ENCODE data around the gene MAP3K12.
A peak's percentile ranks its signal among the peaks of the same experiment; 100 is the strongest.

Gene MAP3K12

DNA sequence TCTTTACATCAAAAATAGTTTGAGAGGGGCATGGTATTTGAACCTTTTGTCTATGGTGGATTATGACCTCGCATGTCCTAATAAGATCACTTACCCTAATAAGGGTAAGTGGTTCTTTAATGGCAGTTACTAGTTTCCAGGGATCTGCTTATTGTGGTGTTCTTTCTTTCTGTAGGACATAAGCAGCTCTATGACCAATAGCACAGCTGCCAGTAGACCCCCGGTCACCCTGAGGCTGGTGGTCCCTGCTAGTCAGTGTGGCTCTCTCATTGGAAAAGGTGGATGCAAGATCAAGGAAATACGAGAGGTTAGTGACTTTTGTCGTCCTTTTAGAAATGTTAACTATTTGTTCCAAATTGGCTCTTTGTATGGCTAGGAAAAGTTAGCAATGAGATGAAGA, 40.2 kb downstream of the MAP3K12 start:
- TF ChIP-seq, protein P1, sequence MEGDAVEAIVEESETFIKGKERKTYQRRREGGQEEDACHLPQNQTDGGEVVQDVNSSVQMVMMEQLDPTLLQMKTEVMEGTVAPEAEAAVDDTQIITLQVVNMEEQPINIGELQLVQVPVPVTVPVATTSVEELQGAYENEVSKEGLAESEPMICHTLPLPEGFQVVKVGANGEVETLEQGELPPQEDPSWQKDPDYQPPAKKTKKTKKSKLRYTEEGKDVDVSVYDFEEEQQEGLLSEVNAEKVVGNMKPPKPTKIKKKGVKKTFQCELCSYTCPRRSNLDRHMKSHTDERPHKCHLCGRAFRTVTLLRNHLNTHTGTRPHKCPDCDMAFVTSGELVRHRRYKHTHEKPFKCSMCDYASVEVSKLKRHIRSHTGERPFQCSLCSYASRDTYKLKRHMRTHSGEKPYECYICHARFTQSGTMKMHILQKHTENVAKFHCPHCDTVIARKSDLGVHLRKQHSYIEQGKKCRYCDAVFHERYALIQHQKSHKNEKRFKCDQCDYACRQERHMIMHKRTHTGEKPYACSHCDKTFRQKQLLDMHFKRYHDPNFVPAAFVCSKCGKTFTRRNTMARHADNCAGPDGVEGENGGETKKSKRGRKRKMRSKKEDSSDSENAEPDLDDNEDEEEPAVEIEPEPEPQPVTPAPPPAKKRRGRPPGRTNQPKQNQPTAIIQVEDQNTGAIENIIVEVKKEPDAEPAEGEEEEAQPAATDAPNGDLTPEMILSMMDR (IDR thresholded peaks at IDR 0.05; ENCODE audit: insufficient read depth, low read length, missing control alignments), result no peak
- ChIA-PET CTCF (interaction anchor here (1.0 to 8.3 kb wide), 4 partner anchors 9 to 138 kb away, joined by 3 to 81 read pairs (median 4); partner anchors contain the start of gene AAAS), POLR2A (no interaction called here)
- no peak overlapping the region for H3K4me3 ChIP-seq (ENCODE audit: low read depth, low read length)
- DNase-seq (ENCODE audit: low read depth, low spot score), result no peak

DNA sequence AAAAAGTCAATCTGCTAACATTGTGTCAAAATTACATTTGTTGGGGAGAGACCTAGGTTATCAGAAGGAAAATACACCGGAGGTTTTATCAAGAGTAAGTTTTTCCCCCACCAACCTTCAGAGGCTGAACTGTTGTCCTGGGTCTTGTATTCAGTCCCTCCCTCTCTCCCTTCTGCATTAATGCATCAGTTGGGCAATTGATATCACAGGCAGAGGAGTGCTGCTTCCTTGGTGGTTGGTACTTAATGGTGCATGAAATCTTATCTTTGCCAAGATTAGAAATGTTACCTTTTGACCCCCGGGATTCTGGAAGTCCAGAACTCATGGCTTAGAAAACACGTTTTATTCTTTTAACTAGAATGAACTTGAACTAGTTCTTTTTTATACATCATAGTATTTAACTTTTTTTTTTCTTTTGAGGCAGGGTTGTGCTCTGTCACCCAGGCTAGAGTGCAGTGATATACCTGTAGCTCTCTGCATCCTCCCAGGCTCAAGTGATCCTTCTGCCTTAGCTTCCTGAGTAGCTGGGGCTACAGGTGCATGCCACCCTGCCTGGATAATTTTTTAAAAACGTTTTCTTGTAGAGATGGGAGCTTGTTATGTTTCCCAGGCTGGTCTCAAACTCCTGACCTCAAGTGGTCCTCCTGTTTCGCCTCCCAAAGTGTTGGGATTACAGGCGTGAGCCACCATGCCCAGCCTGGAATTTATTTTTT, 42.4 kb downstream of the MAP3K12 start:
- ChIA-PET CTCF (interaction anchor here (2.7 to 8.3 kb wide), 3 partner anchors 7 to 104 kb away, joined by 7 to 81 read pairs (median 16); no protein-coding TSS in a partner anchor), POLR2A (no interaction called here)
- DNase-seq (ENCODE audit: low read depth, low spot score), result no peak
- H3K4me3 ChIP-seq (ENCODE audit: low read depth, low read length), result no peak overlapping the region
- TF ChIP-seq, protein P1 (IDR thresholded peaks at IDR 0.05; ENCODE audit: insufficient read depth, low read length, missing control alignments), result no peak

DNA sequence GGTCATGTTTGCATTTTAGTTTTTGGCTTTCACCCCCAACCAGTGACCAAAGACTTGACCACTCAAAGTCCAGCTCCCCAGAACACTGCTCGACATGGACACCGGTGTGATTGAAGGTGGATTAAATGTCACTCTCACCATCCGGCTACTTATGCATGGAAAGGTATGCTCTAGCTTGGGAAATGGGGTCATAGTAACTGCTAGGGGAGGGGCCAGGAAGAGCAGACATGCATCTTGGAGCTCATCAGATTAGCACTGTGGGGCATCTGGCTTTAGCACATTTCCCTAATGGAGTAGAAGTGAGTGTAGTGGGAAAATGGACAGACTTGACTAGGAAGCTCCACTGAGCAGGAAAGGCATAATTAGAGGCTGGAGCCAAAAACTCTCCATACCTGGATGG, 44.6 kb downstream of the MAP3K12 start:
- H3K4me3 ChIP-seq (ENCODE audit: low read depth, low read length), result no peak overlapping the region
- POLR2A ChIA-PET, result interaction anchor here (1.3 to 1.5 kb wide), 2 partner anchors 10 to 14 kb away, joined by 4 read pairs; partner anchors contain the start of gene PRR13
- TF ChIP-seq, protein P1 (IDR thresholded peaks at IDR 0.05; ENCODE audit: insufficient read depth, low read length, missing control alignments), result no peak
- CTCF ChIA-PET, result interaction anchor here (1.1 to 8.3 kb wide), 9 partner anchors 9 to 133 kb away, joined by 3 to 81 read pairs (median 6); partner anchors contain the start of genes AAAS and NPFF
- no peak for DNase-seq (ENCODE audit: low read depth, low spot score)

- TF ChIP-seq, protein P1 (IDR thresholded peaks at IDR 0.05; ENCODE audit: insufficient read depth, low read length, missing control alignments), result no peak
- H3K4me3 ChIP-seq (ENCODE audit: low read depth, low read length), result peak overlapping the region; percentile 88
- no peak for DNase-seq (ENCODE audit: low read depth, low spot score)
- CTCF ChIA-PET, result interaction anchor here (1.1 to 8.3 kb wide), 10 partner anchors 10 to 132 kb away, joined by 3 to 81 read pairs (median 6); partner anchors contain the start of genes AAAS and NPFF
- POLR2A ChIA-PET, result interaction anchor here (1.3 to 1.5 kb wide), 2 partner anchors 10 to 13 kb away, joined by 4 read pairs; partner anchors contain the start of gene PRR13
These were observed 45.2 kb downstream of the MAP3K12 start for GRCh38 chr12:53453953-53454640.

DNA sequence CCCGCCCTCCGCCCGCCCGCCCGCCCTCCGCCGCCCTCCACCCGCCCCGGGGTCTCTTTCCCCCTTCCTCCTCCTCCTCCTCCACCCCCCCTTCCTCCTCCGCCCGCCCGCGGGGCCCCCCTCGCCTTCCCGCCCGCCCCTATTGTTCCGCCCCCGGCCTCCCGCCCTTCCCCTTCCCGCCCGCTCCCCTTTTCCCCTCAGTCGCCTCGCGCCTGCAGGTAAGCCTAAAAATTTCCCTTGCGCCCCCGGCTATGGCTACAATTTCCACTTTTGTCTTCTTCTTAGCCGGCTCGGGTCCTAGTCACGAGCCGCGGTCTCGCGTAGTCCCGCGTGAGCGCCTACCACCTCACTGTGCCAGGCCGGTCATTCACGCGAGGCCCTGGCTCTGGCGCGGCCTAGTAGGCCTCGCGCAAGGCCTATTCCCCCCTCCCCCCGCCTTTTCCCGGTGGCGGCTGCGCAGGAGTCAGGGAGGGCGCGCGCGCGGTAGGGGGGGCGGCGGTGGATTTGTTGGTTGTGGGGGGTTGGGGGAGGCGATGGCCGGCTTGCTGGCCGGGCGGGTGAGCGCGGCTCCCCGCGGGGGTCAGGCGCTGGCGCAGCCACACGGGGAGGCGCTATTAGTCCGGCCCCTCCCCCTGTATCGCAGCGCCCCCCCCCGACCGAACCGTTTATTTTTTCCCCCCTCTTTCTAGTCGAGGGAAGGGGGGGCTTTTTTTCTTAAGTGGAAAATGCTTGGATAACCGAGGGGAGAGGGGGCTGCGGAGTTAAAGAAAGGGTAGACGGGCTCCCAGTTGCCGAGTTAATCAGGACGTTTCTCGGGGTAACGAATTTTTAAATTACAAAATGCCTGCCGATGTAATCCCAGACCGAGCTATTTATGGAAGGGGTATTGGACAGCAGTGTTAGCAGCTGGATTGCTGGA, 46.8 kb downstream of the MAP3K12 start:
- H3K4me3 ChIP-seq (ENCODE audit: low read depth, low read length), result peak overlapping the region; percentile 88
- CTCF ChIA-PET, result interaction anchor here (1.0 to 8.3 kb wide), 3 partner anchors 23 to 41 kb away, joined by 3 to 81 read pairs (median 4); no protein-coding TSS in a partner anchor
- POLR2A ChIA-PET, result interaction anchor here (0.6 kb wide), 1 partner anchor 22 kb away, joined by 3 read pairs; no protein-coding TSS in a partner anchor
- DNase-seq (ENCODE audit: low read depth, low spot score), result no peak
- TF ChIP-seq, protein P1 (IDR thresholded peaks at IDR 0.05; ENCODE audit: insufficient read depth, low read length, missing control alignments), result no peak

All from AG04449 (cell line).